T47D (cell line): ENCODE results near the gene RANBP3.
A peak's percentile ranks its signal among the peaks of the same experiment; 100 is the strongest.
"Not testable (repeated sequence)": the region's sequence is repeated elsewhere in the genome, so short reads cannot be mapped to it uniquely, and the experiment has no call there.

ENCODE experiments used
- DNase-seq, 2 experiments: peaks; one replicate each; pipeline versions ENCODE4 v3.0.0 to v3.0.0-alpha.2; 2011 to 2012; ENCODE audit warnings: low read depth in 1 of 2, low spot score in 1 of 2
- JUND ChIP-seq: IDR thresholded peaks from 2 replicates; pipeline ENCODE4 v1.6.1; 2012; ENCODE audit warnings: low read depth
- in situ Hi-C: cut with HindIII; loops from 2 replicates; pipeline ENCODE4 v1.10.0; 2016; ENCODE audit warnings: low sequenced_read_pairs, low pct_unique_long_range_greater_than_20kb

RANBP3 gene

GRCh38 chr19:5977785-5978605 is at the start of gene RANBP3:
Gene RANBP3, minus strand, starts transcription at chr19:5978140. Its CDS starts 58 bp downstream, at chr19:5978082.
- no peak for TF ChIP-seq JUND
- in situ Hi-C loops: no loop called here
- peak; percentile 92 to 97 for DNase-seq

- no peak for DNase-seq
- TF ChIP-seq JUND: no peak
- in situ Hi-C loops: no loop called here
Measured at GRCh38 chr19:6026390-6027227, 48.7 kb upstream of the RANBP3 start.

GRCh38 chr19:6024756-6025155 is 46.8 kb upstream of the RANBP3 start:
- DNase-seq, in situ Hi-C loops: not testable (repeated sequence)

GRCh38 chr19:6023936-6024335 is 46.0 kb upstream of the RANBP3 start:
- in situ Hi-C loops: no loop called here
- DNase-seq: no peak
- TF ChIP-seq JUND: no peak

GRCh38 chr19:6023085-6023682 is 45.2 kb upstream of the RANBP3 start:
- DNase-seq: no peak
- no peak for TF ChIP-seq JUND
- in situ Hi-C loops: no loop called here

GRCh38 chr19:6022570-6023064 is 44.7 kb upstream of the RANBP3 start:
- TF ChIP-seq JUND: no peak
- DNase-seq: no peak
- in situ Hi-C loops: no loop called here

- in situ Hi-C loops: no loop called here
Measured at GRCh38 chr19:6021878-6022569, 44.1 kb upstream of the RANBP3 start.

GRCh38 chr19:6020972-6021805 is 43.2 kb upstream of the RANBP3 start:
- in situ Hi-C loops: no loop called here
- peak in 1 of 2 experiments; percentile 68 for DNase-seq
- TF ChIP-seq JUND: no peak

More at GRCh38 chr19:6021878-6022569, 44.1 kb upstream of the RANBP3 start:
- no peak for TF ChIP-seq JUND
- DNase-seq: peak; percentile 61 to 80

GRCh38 chr19:6020166-6020882 is 42.4 kb upstream of the RANBP3 start:
- peak; percentile 70 to 84 for DNase-seq
- in situ Hi-C loops: no loop called here
- no peak for TF ChIP-seq JUND

- no peak for TF ChIP-seq JUND
- no peak for DNase-seq
- in situ Hi-C loops: no loop called here
Measured at GRCh38 chr19:6018786-6019185, 40.8 kb upstream of the RANBP3 start.

- DNase-seq: no peak
- TF ChIP-seq JUND: no peak
- in situ Hi-C loops: no loop called here
Measured at GRCh38 chr19:6017576-6017975, 39.6 kb upstream of the RANBP3 start.
